GM12878 (cell line): ENCODE data around the gene IGSF22. TPM values are rescaled to one million over a fixed set of nuclear protein-coding genes. Genes with fewer than 3 reads are reported as not detected.

Experiments used
- ATAC-seq: fragments of 200-7000 bp; cut with Tn5 transposase; 3 replicates; pipeline ENCODE4 v1.9.1; 2020; ENCODE audit warnings: mild to moderate bottlenecking, moderate library complexity
- BruUV-seq: library from RNA; stranded (reverse); fragments of 400-500 nt; replicated peaks from 2 replicates; lab custom pipeline; 2021; lab: Mats Ljungman, UMichigan
- CTCF ChIA-PET: fragments of 300-600 bp; sonication (Branson Sonifier 250); formaldehyde crosslinking; extraction: SDS; loops from one replicate; lab custom pipeline; 2021; ENCODE audit warnings: inconsistent platforms; lab: Yijun Ruan, JAX
- POLR2A ChIA-PET: fragments of 350-600 bp; formaldehyde crosslinking; extraction: SDS; loops from one replicate; lab custom pipeline; 2021; ENCODE audit warnings: inconsistent platforms; lab: Charles Lee
- RAD21 ChIA-PET: fragments of 300-600 bp; sonication (Branson Sonifier 250); formaldehyde crosslinking; loops from one replicate; lab custom pipeline; 2023; ENCODE audit warnings: antibody characterized with exemption; ENCODE audit not compliant: unreplicated experiment; lab: Charles Lee
- SMC1A ChIA-PET: fragments of 300-600 bp; sonication (Branson Sonifier 250); formaldehyde crosslinking; loops from one replicate; lab custom pipeline; 2023; ENCODE audit not compliant: unreplicated experiment, uncharacterized antibody; lab: Charles Lee
- DNase-seq: peaks from one replicate; pipeline ENCODE4 v3.0.0-alpha.2; 2011; ENCODE audit warnings: low read depth, low spot score
- FAIRE-seq: peaks from 3 replicates; lab custom pipeline; 2011; peaks lifted over from hg19 to GRCh38; lab: Jason Lieb, UNC
- H2AFZ ChIP-seq: 2 replicates; pipeline ENCODE4 v1.6.0; 2011; ENCODE audit warnings: low read depth, low read length, control low read depth; ENCODE audit not compliant: control insufficient read depth
- H3K27ac ChIP-seq: 2 replicates; pipeline ENCODE4 v1.5.1; 2011; ENCODE audit warnings: control low read depth; ENCODE audit not compliant: control insufficient read depth, insufficient read depth
- H3K27me3 ChIP-seq, 2 experiments: replicated peaks in 1 of 2; 2 replicates each; pipeline versions ENCODE4 v1.6.0 to v1.6.1; 2011; ENCODE audit warnings: low read length in 1 of 2; ENCODE audit not compliant: control insufficient read depth in 2 of 2, insufficient read depth in 2 of 2
- H3K36me3 ChIP-seq, 2 experiments: 2 replicates each; pipeline ENCODE4 v1.5.1; 2011; ENCODE audit warnings: low read length in 1 of 2; ENCODE audit not compliant: control insufficient read depth in 2 of 2, insufficient read depth in 2 of 2
- H3K4me1 ChIP-seq: 2 replicates; pipeline ENCODE4 v1.6.1; 2011; ENCODE audit warnings: mild to moderate bottlenecking, low read length, moderate library complexity, mixed read lengths; ENCODE audit not compliant: control insufficient read depth, insufficient read depth
- H3K4me2 ChIP-seq: 2 replicates; pipeline ENCODE4 v1.6.0; 2011; ENCODE audit warnings: control low read depth; ENCODE audit not compliant: control insufficient read depth, insufficient read depth
- H3K4me3 ChIP-seq: fragments of 200-600 bp; sonication (generic); 2 replicates; pipeline ENCODE4 v1.5.1; 2016
- H3K79me2 ChIP-seq: 2 replicates; pipeline ENCODE4 v1.6.0; 2011; ENCODE audit warnings: low read length; ENCODE audit not compliant: control insufficient read depth, insufficient read depth
- H3K9ac ChIP-seq: 2 replicates; pipeline ENCODE4 v1.8.0; 2011; ENCODE audit warnings: low read length, control low read depth, mixed read lengths; ENCODE audit not compliant: control insufficient read depth, insufficient read depth
- H3K9me3 ChIP-seq: replicated peaks from 3 replicates; pipeline ENCODE4 v1.5.1; 2011; ENCODE audit warnings: mild to moderate bottlenecking, low read length; ENCODE audit not compliant: control insufficient read depth, insufficient read depth
- H4K20me1 ChIP-seq: 2 replicates; pipeline ENCODE4 v1.6.0; 2011; ENCODE audit not compliant: control insufficient read depth, insufficient read depth
- CBX5 ChIP-seq: sonication (generic); IDR thresholded peaks from 2 replicates; pipeline ENCODE4 v1.6.1; 2016; ENCODE audit warnings: low read depth, moderate library complexity, mild to moderate bottlenecking, inconsistent platforms
- E2F8 ChIP-seq: fragments of 450-650 bp; IDR thresholded peaks from 2 replicates; pipeline ENCODE4 v1.6.1; 2018; ENCODE audit warnings: mild to moderate bottlenecking, low read depth, moderate library complexity; ENCODE audit not compliant: partially characterized antibody
- GATAD2B ChIP-seq: fragments of 450-650 bp; conservative IDR thresholded peaks from 2 replicates; pipeline ENCODE4 v1.6.1; 2017; ENCODE audit warnings: low read depth, mild to moderate bottlenecking, moderate library complexity
- MAX ChIP-seq: IDR thresholded peaks from 2 replicates; pipeline ENCODE4 v1.6.1; 2012; ENCODE audit warnings: low read depth, low read length, improper control_type of control experiment
- MLLT1 ChIP-seq: fragments of 450-650 bp; IDR thresholded peaks from 2 replicates; pipeline ENCODE4 v1.6.1; 2016; ENCODE audit warnings: mild to moderate bottlenecking
- NFXL1 ChIP-seq: fragments of 450-650 bp; IDR thresholded peaks from 2 replicates; pipeline ENCODE4 v1.6.1; 2017; ENCODE audit warnings: antibody characterized with exemption, mild to moderate bottlenecking, borderline replicate concordance
- SKIL ChIP-seq: fragments of 450-650 bp; IDR thresholded peaks from 2 replicates; pipeline ENCODE4 v1.6.1; 2017; ENCODE audit warnings: mild to moderate bottlenecking, low read depth, inconsistent platforms; ENCODE audit not compliant: poor library complexity, severe bottlenecking
- SUZ12 ChIP-seq: fragments of 200-600 bp; sonication (generic); IDR thresholded peaks from one replicate; pipeline ENCODE4 v1.6.1; 2018; ENCODE audit warnings: antibody characterized with exemption, mild to moderate bottlenecking; ENCODE audit not compliant: unreplicated experiment
- WGBS: methylation state at CpG from one replicate; pipeline ENCODE4 v1.1.6; 2016; ENCODE audit warnings: low lambda C conversion rate; ENCODE audit not compliant: insufficient replicate concordance, insufficient coverage; ENCODE audit errors: missing lambda C conversion rate; 5-methylcytosine and 5-hydroxymethylcytosine counted together
- in situ Hi-C: fragments of 300-500 bp; cut with MboI; formaldehyde crosslinking; loops from 9 replicates; pipeline ENCODE4 v1.14.3; 2018; ENCODE audit warnings: mixed read lengths
- intact Hi-C: fragments of 100-400 bp; cut with micrococcal nuclease; formaldehyde crosslinking; loops from one replicate; pipeline ENCODE4 v1.14.2; 2022; ENCODE audit not compliant: unreplicated experiment
- polyA plus RNA-seq, 11 experiments: library from polyadenylated mRNA; depleted of rRNA in 4 of 11; unstranded in 6 of 11; stranded (reverse) in 5 of 11; fragments of >200 nt; fragmentation: Nextera tagmentation in 4 of 11; fragmentation: Illumina TruSeq in 1 of 11; extraction: Ambion mirVana in 4 of 11; extraction: Trizol in 1 of 11; gene quantifications; 1 replicate in 1 of 11; 2 replicates in 10 of 11; pipeline versions ENCODE4 v1.2.1 to v1.2.3, GENCODE V29; 2011 to 2016; ENCODE audit warnings: inconsistent platforms in 2 of 11, missing spikeins in 2 of 11, low read depth in 1 of 11
- total RNA-seq, 4 experiments: library from RNA; depleted of rRNA in 3 of 4; stranded (reverse); fragments of >200 nt in 3 of 4; fragmentation: Illumina TruSeq in 1 of 4; extraction: Trizol in 1 of 4; gene quantifications; 2 replicates each; pipeline versions ENCODE4 v1.2.1 to v1.2.3, GENCODE V29; 2013 to 2021

IGSF22 gene
- total and polyA plus RNA-seq, 10 of the 15 experiments (the other 5 are each of a cell fraction or from before 2014, with no cell fraction given): 0.02 to 0.18 TPM; not detected in 8

GRCh38 chr11:18720091-18720807, 5.7 kb downstream of the IGSF22 start:
- RAD21 ChIA-PET: no interaction called here
- H3K4me2 ChIP-seq: no peak overlapping the region
- intact Hi-C loops: loop anchor here (5.0 to 10.0 kb wide), 2 partner anchors 42 to 475 kb away; partner anchors contain the start of gene SAA2
- no peak for FAIRE-seq
- POLR2A ChIA-PET: no interaction called here
- H3K9ac ChIP-seq: no peak overlapping the region
- no peak for TF ChIP-seq E2F8
- no peaks in the 10 kb centered on the region for H3K79me2 ChIP-seq
- DNase-seq: no peak
- SMC1A ChIA-PET: interaction anchor here (1.0 to 4.4 kb wide), 4 partner anchors 11 to 179 kb away, joined by 3 to 44 read pairs (median 9); no protein-coding TSS in a partner anchor
- H3K27ac ChIP-seq: no peak overlapping the region
- no peak for ATAC-seq
- CTCF ChIA-PET: interaction anchor here (1.0 to 8.0 kb wide), 7 partner anchors 10 to 180 kb away, joined by 3 to 131 read pairs (median 30); no protein-coding TSS in a partner anchor
- H3K9me3 ChIP-seq: no peaks in the 10 kb centered on the region
- BruUV-seq: no TSS peak
- H3K4me1 ChIP-seq: peaks cover 9% of the 10 kb centered on the region
- 86% methylated on average over 5 of the region's 5 CpGs for WGBS
- no peaks in the 10 kb centered on the region for H3K36me3 ChIP-seq
- no peak overlapping the region for H3K4me3 ChIP-seq
- H3K27me3 ChIP-seq: no peaks in the 10 kb centered on the region; a peak in 3 of 4 replicates
- no peaks in the 10 kb centered on the region for H4K20me1 ChIP-seq
- in situ Hi-C loops: no loop called here
- H2AFZ ChIP-seq: no peak overlapping the region

GRCh38 chr11:18715476-18715875, 10.5 kb downstream of the IGSF22 start:
- FAIRE-seq (no peak), DNase-seq (no peak), ATAC-seq (no peak)
- POLR2A ChIA-PET: no interaction called here
- Histone ChIP-seq H2AFZ (no peak overlapping the region), H3K4me1 (0 out of 2 replicates have a peak, but pooled peaks cover 1% of the 10 kb centered on the region), H4K20me1 (no peaks in the 10 kb centered on the region), H3K4me2 (no peak overlapping the region), H3K27ac (no peak overlapping the region), H3K79me2 (no peaks in the 10 kb centered on the region), H3K9me3 (no peaks in the 10 kb centered on the region), H3K4me3 (no peak overlapping the region), H3K27me3 (no peaks in the 10 kb centered on the region; a peak in 3 of 4 replicates), H3K9ac (no peak overlapping the region), H3K36me3 (no peaks in the 10 kb centered on the region)
- no TSS peak for BruUV-seq
- TF ChIP-seq GATAD2B (no peak), MLLT1 (no peak), SKIL (no peak), MAX (no peak), CBX5 (no peak), SUZ12 (no peak), NFXL1 (no peak)
- RAD21 ChIA-PET: interaction anchor here (1.3 kb wide), 1 partner anchor 82 kb away, joined by 4 read pairs; the partner anchor contains the start of gene SPTY2D1
- intact Hi-C loops (no loop called here), in situ Hi-C loops (no loop called here)
- 49% methylated on average over 7 of the region's 7 CpGs for WGBS
- CTCF ChIA-PET: interaction anchor here (0.6 to 1.5 kb wide), 5 partner anchors 9 to 600 kb away, joined by 3 to 5 read pairs (median 3); no protein-coding TSS in a partner anchor
- SMC1A ChIA-PET: no interaction called here
